DOHH2 (cell line): Measurements from ENCODE around the gene RBM47.

ENCODE experiments used
- H3F3A ChIP-seq: fragments of 200-600 bp; sonication (generic), shearing (Covaris generic); 2 replicates; pipeline ENCODE4 v1.6.0; 2016; ENCODE audit warnings: antibody characterized with exemption, mild to moderate bottlenecking; ENCODE audit not compliant: control insufficient read depth, insufficient read depth
- H3K27ac ChIP-seq: fragments of 200-600 bp; sonication (generic); 2 replicates; pipeline ENCODE4 v1.5.1; 2014; ENCODE audit warnings: low read depth, mild to moderate bottlenecking, low read length, moderate library complexity
- H3K27me3 ChIP-seq: fragments of 200-600 bp; sonication (generic); 2 replicates; pipeline ENCODE4 v1.6.1; 2014; ENCODE audit warnings: mild to moderate bottlenecking, low read length, mixed read lengths; ENCODE audit not compliant: control insufficient read depth
- H3K36me3 ChIP-seq: fragments of 200-600 bp; sonication (generic); 2 replicates; pipeline ENCODE4 v1.6.1; 2014; ENCODE audit warnings: mild to moderate bottlenecking, low read length, moderate library complexity, mixed read lengths; ENCODE audit not compliant: control insufficient read depth
- H3K4me1 ChIP-seq: fragments of 200-600 bp; sonication (generic); 2 replicates; pipeline ENCODE4 v1.6.1; 2014; ENCODE audit warnings: mild to moderate bottlenecking, low read length, mixed read lengths; ENCODE audit not compliant: control insufficient read depth
- H3K4me2 ChIP-seq: fragments of 200-600 bp; sonication (generic); 2 replicates; pipeline ENCODE4 v1.6.0; 2014; ENCODE audit warnings: mild to moderate bottlenecking, low read length, moderate library complexity
- H3K4me3 ChIP-seq: fragments of 200-600 bp; sonication (generic); 2 replicates; pipeline ENCODE4 v1.5.1; 2014; ENCODE audit warnings: mild to moderate bottlenecking, low read length, mixed read lengths
- H3K79me2 ChIP-seq: fragments of 200-600 bp; sonication (generic); 2 replicates; pipeline ENCODE4 v1.6.1; 2014; ENCODE audit warnings: mild to moderate bottlenecking, low read length, mixed read lengths; ENCODE audit not compliant: control insufficient read depth
- H3K9me2 ChIP-seq: fragments of 200-600 bp; sonication (generic); replicated peaks from 2 replicates; pipeline ENCODE4 v1.6.1; 2014; ENCODE audit warnings: mild to moderate bottlenecking, low read length, mixed read lengths; ENCODE audit not compliant: control insufficient read depth
- H3K9me3 ChIP-seq: fragments of 200-600 bp; sonication (generic); 2 replicates; pipeline ENCODE4 v1.6.1; 2014; ENCODE audit warnings: antibody characterized with exemption, low read length, mixed read lengths; ENCODE audit not compliant: control insufficient read depth, insufficient read depth
- H4K20me1 ChIP-seq: fragments of 200-600 bp; sonication (generic); 2 replicates; pipeline ENCODE4 v1.6.0; 2014; ENCODE audit warnings: low read depth, mild to moderate bottlenecking, antibody characterized with exemption, low read length, moderate library complexity; ENCODE audit not compliant: control insufficient read depth, insufficient read depth
- CTCF ChIP-seq: fragments of 200-600 bp; sonication (generic); IDR thresholded peaks from one replicate; pipeline ENCODE4 v1.5.1; 2014; ENCODE audit warnings: antibody characterized with exemption, mild to moderate bottlenecking, low read depth, low read length; ENCODE audit not compliant: poor library complexity, severe bottlenecking
- EZH2phosphoT487 ChIP-seq: fragments of 200-600 bp; sonication (generic); IDR thresholded peaks from 2 replicates; pipeline ENCODE4 v1.6.1; 2017; ENCODE audit warnings: borderline replicate concordance, mild to moderate bottlenecking, antibody characterized with exemption, low read length, moderate library complexity, mixed read lengths

RBM47 gene

GRCh38 chr4:40405193-40405592, 224.5 kb downstream of the RBM47 start:
- TF ChIP-seq CTCF (no peak), EZH2phosphoT487 (no peak)
- no peak overlapping the region for H3K4me2 ChIP-seq
- no peaks in the 10 kb centered on the region for H3F3A ChIP-seq
- no peaks in the 10 kb centered on the region for H3K27me3 ChIP-seq
- no peaks in the 10 kb centered on the region for H3K36me3 ChIP-seq
- H3K4me1 ChIP-seq: no peaks in the 10 kb centered on the region
- H3K27ac ChIP-seq: no peak overlapping the region
- no peaks in the 10 kb centered on the region for H3K79me2 ChIP-seq
- H4K20me1 ChIP-seq: no peaks in the 10 kb centered on the region
- H3K9me2 ChIP-seq: no peaks in the 10 kb centered on the region
- H3K4me3 ChIP-seq: no peak overlapping the region
- peaks cover 10% of the 10 kb centered on the region; the same call in 1 of the 2 replicates for H3K9me3 ChIP-seq

GRCh38 chr4:40403081-40403480, 226.6 kb downstream of the RBM47 start:
- H3K79me2 ChIP-seq: no peaks in the 10 kb centered on the region
- no peaks in the 10 kb centered on the region for H3K36me3 ChIP-seq
- no peak overlapping the region for H3K4me3 ChIP-seq
- H3K9me2 ChIP-seq: no peaks in the 10 kb centered on the region
- TF ChIP-seq EZH2phosphoT487: no peak
- no peak for TF ChIP-seq CTCF
- H3F3A ChIP-seq: no peaks in the 10 kb centered on the region
- H3K4me1 ChIP-seq: no peaks in the 10 kb centered on the region
- H3K27me3 ChIP-seq: no peaks in the 10 kb centered on the region
- no peaks in the 10 kb centered on the region for H4K20me1 ChIP-seq
- H3K4me2 ChIP-seq: no peak overlapping the region
- H3K9me3 ChIP-seq: peaks cover 10% of the 10 kb centered on the region; the same call in 1 of the 2 replicates
- no peak overlapping the region for H3K27ac ChIP-seq

DNA sequence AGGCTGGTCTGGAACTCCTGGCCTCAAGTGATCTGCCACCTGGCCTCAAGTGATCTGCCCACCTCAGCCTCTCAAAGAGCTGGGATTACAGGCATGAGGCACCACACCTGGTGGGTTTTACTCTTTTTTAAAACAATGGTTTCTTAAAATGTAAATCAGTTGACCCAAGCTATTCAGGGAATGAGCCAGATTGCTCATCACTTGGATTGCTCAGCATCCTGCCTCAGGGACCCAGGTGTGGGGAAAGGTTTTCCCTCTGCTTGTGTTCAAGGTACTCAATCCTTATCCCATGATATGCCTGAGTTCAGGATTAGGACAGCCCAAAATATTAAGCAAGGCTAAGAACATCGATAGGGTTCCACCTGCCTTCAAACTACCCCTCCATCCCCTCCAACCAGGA, 227.1 kb downstream of the RBM47 start:
- no peaks in the 10 kb centered on the region for H3K36me3 ChIP-seq
- no peak overlapping the region for H3K4me3 ChIP-seq
- H3K4me1 ChIP-seq: no peaks in the 10 kb centered on the region
- H3F3A ChIP-seq: no peaks in the 10 kb centered on the region
- H4K20me1 ChIP-seq: no peaks in the 10 kb centered on the region
- H3K9me3 ChIP-seq: peaks cover 7% of the 10 kb centered on the region; the same call in 1 of the 2 replicates
- no peak overlapping the region for H3K4me2 ChIP-seq
- H3K79me2 ChIP-seq: no peaks in the 10 kb centered on the region
- no peak overlapping the region for H3K27ac ChIP-seq
- H3K27me3 ChIP-seq: no peaks in the 10 kb centered on the region
- TF ChIP-seq EZH2phosphoT487 (no peak), CTCF (no peak)
- H3K9me2 ChIP-seq: no peaks in the 10 kb centered on the region

DNA sequence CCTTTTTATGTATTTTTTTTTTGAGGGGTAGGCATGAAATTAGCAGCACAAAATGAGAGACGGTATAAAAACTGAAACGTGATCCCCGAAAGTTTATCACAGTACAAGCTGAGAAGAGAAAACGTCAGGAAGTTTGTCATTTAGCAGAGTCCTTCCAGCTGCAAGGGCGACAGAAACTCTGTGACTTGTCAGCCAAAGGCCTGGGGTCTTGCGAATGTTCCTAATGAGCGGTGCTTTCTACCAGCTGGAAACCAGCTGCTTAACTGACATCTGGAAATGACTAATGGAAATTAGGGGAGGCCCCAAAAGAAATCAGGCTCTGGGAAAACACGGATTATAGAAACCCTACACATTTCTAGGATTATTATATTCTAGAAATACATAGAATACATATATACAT, 228.0 kb downstream of the RBM47 start:
- H4K20me1 ChIP-seq: no peaks in the 10 kb centered on the region
- H3K79me2 ChIP-seq: no peaks in the 10 kb centered on the region
- no peak for TF ChIP-seq CTCF
- TF ChIP-seq EZH2phosphoT487: no peak
- no peaks in the 10 kb centered on the region for H3K36me3 ChIP-seq
- peaks cover 7% of the 10 kb centered on the region; the same call in 1 of the 2 replicates for H3K9me3 ChIP-seq
- H3K4me2 ChIP-seq: no peak overlapping the region
- no peaks in the 10 kb centered on the region for H3F3A ChIP-seq
- no peaks in the 10 kb centered on the region for H3K27me3 ChIP-seq
- no peaks in the 10 kb centered on the region for H3K9me2 ChIP-seq
- H3K4me3 ChIP-seq: no peak overlapping the region
- H3K4me1 ChIP-seq: no peaks in the 10 kb centered on the region
- H3K27ac ChIP-seq: no peak overlapping the region
